Caco-2 (cell line): ENCODE measurements around the gene RBM20. TPM values are rescaled to one million over a fixed set of nuclear protein-coding genes. Genes with fewer than 3 reads are reported as not detected.

Source experiments
- BruUV-seq: library from RNA; stranded (reverse); fragments of 400-500 nt; replicated peaks from 2 replicates; lab custom pipeline; 2021; lab: Mats Ljungman, UMichigan
- CTCF ChIA-PET: fragments of 300-600 bp; sonication (Branson Sonifier 250); formaldehyde crosslinking; loops from one replicate; lab custom pipeline; 2022; ENCODE audit warnings: antibody characterized with exemption; lab: Charles Lee
- POLR2A ChIA-PET: fragments of 300-600 bp; sonication (Branson Sonifier 250); formaldehyde crosslinking; loops from one replicate; lab custom pipeline; 2022; ENCODE audit warnings: antibody characterized with exemption; lab: Charles Lee
- DNase-seq, 2 experiments: peaks; one replicate each; pipeline versions ENCODE4 v3.0.0 to v3.0.0-alpha.2; 2020 to 2022
- H3K27me3 ChIP-seq: replicated peaks from 2 replicates; pipeline ENCODE4 v1.6.0; 2011; ENCODE audit warnings: low read length; ENCODE audit not compliant: control insufficient read depth, insufficient read depth
- H3K36me3 ChIP-seq: 2 replicates; pipeline ENCODE4 v1.5.1; 2011; ENCODE audit warnings: low read length; ENCODE audit not compliant: control insufficient read depth, insufficient read depth
- H3K4me1 ChIP-seq: fragments of 250-450 bp; sonication (Bioruptor Pico); 2 replicates; pipeline ENCODE4 v1.5.1; 2020; ENCODE audit warnings: mild to moderate bottlenecking
- H3K4me3 ChIP-seq: 2 replicates; pipeline ENCODE4 v1.5.1; 2011; ENCODE audit warnings: low read depth, mild to moderate bottlenecking, control low read depth, low read length
- H3K9me3 ChIP-seq: fragments of 250-450 bp; sonication (Bioruptor Pico); 2 replicates; pipeline ENCODE4 v1.5.1; 2020; ENCODE audit warnings: mild to moderate bottlenecking, moderate library complexity
- H3K27ac Mint-ChIP-seq: one replicate; pipeline ENCODE4 v1.8.0; 2022; ENCODE audit warnings: mixed read lengths; ENCODE audit not compliant: unreplicated experiment
- H3K27me3 Mint-ChIP-seq: one replicate; pipeline ENCODE4 v1.8.0; 2022; ENCODE audit warnings: mixed read lengths; ENCODE audit not compliant: insufficient read depth, unreplicated experiment
- H3K36me3 Mint-ChIP-seq: one replicate; pipeline ENCODE4 v1.8.0; 2022; ENCODE audit warnings: mild to moderate bottlenecking, mixed read lengths; ENCODE audit not compliant: insufficient read depth, unreplicated experiment
- H3K4me1 Mint-ChIP-seq: one replicate; pipeline ENCODE4 v1.8.0; 2022; ENCODE audit warnings: low read depth, mixed read lengths; ENCODE audit not compliant: unreplicated experiment
- H3K4me3 Mint-ChIP-seq: one replicate; pipeline ENCODE4 v1.8.0; 2022; ENCODE audit warnings: mild to moderate bottlenecking, moderate library complexity, mixed read lengths; ENCODE audit not compliant: unreplicated experiment
- H3K9me3 Mint-ChIP-seq: one replicate; pipeline ENCODE4 v1.8.0; 2022; ENCODE audit warnings: mixed read lengths; ENCODE audit not compliant: unreplicated experiment
- CTCF ChIP-seq, 2 experiments: fragments of 200-600 bp in 1 of 2; IDR thresholded peaks; 1 replicate in 1 of 2; 2 replicates in 1 of 2; pipeline versions ENCODE4 v1.5.1 to v1.8.0; 2011 to 2022; ENCODE audit warnings: antibody characterized with exemption in 1 of 2, control low read depth in 1 of 2, inconsistent platforms in 1 of 2, low read depth in 1 of 2, low read length in 1 of 2, mild to moderate bottlenecking in 1 of 2, moderate library complexity in 1 of 2; ENCODE audit not compliant: insufficient read depth in 1 of 2, severe bottlenecking in 1 of 2, unreplicated experiment in 1 of 2
- intact Hi-C: fragments of 100-400 bp; cut with micrococcal nuclease; formaldehyde crosslinking; loops from one replicate; pipeline ENCODE4 v1.10.0; 2022; ENCODE audit not compliant: unreplicated experiment
- total RNA-seq: library from RNA; stranded (reverse); gene quantifications from 2 replicates; pipeline ENCODE4 v1.2.3, GENCODE V29; 2022

RBM20 gene
- total RNA-seq, 1 experiment from 2014 or later = 0.36 TPM

- ChIA-PET POLR2A (no interaction called here), CTCF (no interaction called here)
- no TSS peak for BruUV-seq
- H3K4me3 ChIP-seq = no peak overlapping the region
- H3K27me3 ChIP-seq = no peaks in the 10 kb centered on the region
- Mint-ChIP-seq H3K4me1 (peaks cover 27% of the 10 kb centered on the region), H3K9me3 (no peaks in the 10 kb centered on the region), H3K36me3 (no peaks in the 10 kb centered on the region), H3K27ac (peak overlapping the region; percentile 45), H3K4me3 (no peak overlapping the region), H3K27me3 (no peaks in the 10 kb centered on the region)
- TF ChIP-seq CTCF (IDR thresholded peaks at IDR 0.05; ENCODE audit: insufficient read depth in 1 of 2, low read depth in 1 of 2, low read length in 1 of 2, severe bottlenecking in 1 of 2, unreplicated experiment in 1 of 2) = no peak
- H3K4me1 ChIP-seq = peaks cover 17% of the 10 kb centered on the region
- no peak for DNase-seq
- H3K36me3 ChIP-seq = no peaks in the 10 kb centered on the region
- no peaks in the 10 kb centered on the region for H3K9me3 ChIP-seq
- intact Hi-C loops = no loop called here
Measured at GRCh38 chr10:110843796-110844616, 199.9 kb downstream of the RBM20 start.

- Histone ChIP-seq H3K27me3 (no peaks in the 10 kb centered on the region), H3K36me3 (no peaks in the 10 kb centered on the region), H3K4me3 (no peak overlapping the region), H3K4me1 (peaks cover 17% of the 10 kb centered on the region), H3K9me3 (no peaks in the 10 kb centered on the region)
- no peak overlapping the region for H3K4me3 Mint-ChIP-seq
- no peaks in the 10 kb centered on the region for H3K9me3 Mint-ChIP-seq
- CTCF ChIA-PET = no interaction called here
- DNase-seq = no peak
- H3K27ac Mint-ChIP-seq = peak overlapping the region; percentile 45
- POLR2A ChIA-PET = no interaction called here
- no peak for TF ChIP-seq CTCF (IDR thresholded peaks at IDR 0.05; ENCODE audit: insufficient read depth in 1 of 2, low read depth in 1 of 2, low read length in 1 of 2, severe bottlenecking in 1 of 2, unreplicated experiment in 1 of 2)
- H3K4me1 Mint-ChIP-seq = peaks cover 27% of the 10 kb centered on the region
- no TSS peak for BruUV-seq
- intact Hi-C loops = no loop called here
- H3K36me3 Mint-ChIP-seq = no peaks in the 10 kb centered on the region
- H3K27me3 Mint-ChIP-seq = no peaks in the 10 kb centered on the region
Measured at GRCh38 chr10:110844617-110844881, 200.4 kb downstream of the RBM20 start.

- POLR2A ChIA-PET = interaction anchor here (0.5 to 1.4 kb wide), 3 partner anchors 9 to 28 kb away, joined by 3 to 11 read pairs (median 5); no protein-coding TSS in a partner anchor
- Histone ChIP-seq H3K9me3 (no peaks in the 10 kb centered on the region), H3K27me3 (no peaks in the 10 kb centered on the region), H3K4me3 (no peak overlapping the region), H3K4me1 (peaks cover 17% of the 10 kb centered on the region), H3K36me3 (no peaks in the 10 kb centered on the region)
- intact Hi-C loops = no loop called here
- no TSS peak for BruUV-seq
- Mint-ChIP-seq H3K4me1 (peaks cover 27% of the 10 kb centered on the region), H3K27me3 (no peaks in the 10 kb centered on the region), H3K9me3 (no peaks in the 10 kb centered on the region), H3K27ac (peak overlapping the region; percentile 45), H3K36me3 (no peaks in the 10 kb centered on the region), H3K4me3 (no peak overlapping the region)
- TF ChIP-seq CTCF (IDR thresholded peaks at IDR 0.05; ENCODE audit: insufficient read depth in 1 of 2, low read depth in 1 of 2, low read length in 1 of 2, severe bottlenecking in 1 of 2, unreplicated experiment in 1 of 2) = no peak
- CTCF ChIA-PET = interaction anchor here (0.5 to 1.8 kb wide), 2 partner anchors 12 to 84 kb away, joined by 3 to 6 read pairs; no protein-coding TSS in a partner anchor
- DNase-seq = no peak
Measured at GRCh38 chr10:110845192-110845755, 201.1 kb downstream of the RBM20 start.
